ELF-1 (cell line): ENCODE measurements around the gene CLTCL1.
A peak's percentile ranks its signal among the peaks of the same experiment; 100 is the strongest.

Experiments
- DNase-seq: peaks from one replicate; pipeline ENCODE4 v3.0.0-alpha.2; 2016; ENCODE audit warnings: low read depth, low spot score

The CLTCL1 gene

GRCh38 chr22:19196841-19197612 is 94.5 kb downstream of the CLTCL1 start:
- no peak for DNase-seq

- no peak for DNase-seq
Observed at GRCh38 chr22:19195796-19196731, 95.5 kb downstream of the CLTCL1 start.

DNA sequence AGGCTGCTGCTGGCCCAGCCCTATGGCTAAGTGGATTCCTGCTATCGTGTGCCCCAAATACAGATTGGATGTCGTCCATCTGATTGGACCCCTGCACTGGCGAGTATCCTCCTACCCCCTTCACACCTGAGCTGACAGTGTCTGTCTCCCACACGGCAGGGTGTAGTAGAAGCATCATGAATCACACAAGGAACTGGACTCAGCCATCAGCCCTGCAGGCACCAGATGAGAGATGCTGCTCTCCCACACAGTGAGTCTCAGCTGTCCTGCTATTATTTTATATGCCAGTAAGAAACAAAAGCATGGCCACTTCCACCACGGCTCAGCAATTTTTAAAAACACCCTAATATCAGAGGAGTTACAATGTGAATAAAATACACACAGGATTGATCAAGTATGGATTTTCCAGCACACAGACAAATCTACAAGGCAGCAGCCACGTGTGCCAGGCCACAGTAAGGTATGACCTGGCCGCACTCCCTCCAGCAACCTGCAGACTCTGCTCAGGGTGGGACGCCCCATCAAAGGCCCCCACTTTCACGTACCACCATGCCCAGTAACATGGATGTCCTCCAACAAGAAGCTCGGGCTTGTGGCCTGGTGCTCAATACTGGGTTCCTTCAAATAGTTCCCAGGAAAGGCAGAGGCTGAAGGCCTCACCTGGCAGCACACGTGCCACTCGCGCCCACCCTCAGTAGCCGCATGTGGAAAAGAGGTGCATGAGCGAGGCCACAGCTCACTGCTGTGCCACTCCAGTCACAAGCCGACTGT is 96.6 kb downstream of the CLTCL1 start:
- no peak for DNase-seq

GRCh38 chr22:19193879-19194278 is 97.6 kb downstream of the CLTCL1 start:
- no peak for DNase-seq

DNA sequence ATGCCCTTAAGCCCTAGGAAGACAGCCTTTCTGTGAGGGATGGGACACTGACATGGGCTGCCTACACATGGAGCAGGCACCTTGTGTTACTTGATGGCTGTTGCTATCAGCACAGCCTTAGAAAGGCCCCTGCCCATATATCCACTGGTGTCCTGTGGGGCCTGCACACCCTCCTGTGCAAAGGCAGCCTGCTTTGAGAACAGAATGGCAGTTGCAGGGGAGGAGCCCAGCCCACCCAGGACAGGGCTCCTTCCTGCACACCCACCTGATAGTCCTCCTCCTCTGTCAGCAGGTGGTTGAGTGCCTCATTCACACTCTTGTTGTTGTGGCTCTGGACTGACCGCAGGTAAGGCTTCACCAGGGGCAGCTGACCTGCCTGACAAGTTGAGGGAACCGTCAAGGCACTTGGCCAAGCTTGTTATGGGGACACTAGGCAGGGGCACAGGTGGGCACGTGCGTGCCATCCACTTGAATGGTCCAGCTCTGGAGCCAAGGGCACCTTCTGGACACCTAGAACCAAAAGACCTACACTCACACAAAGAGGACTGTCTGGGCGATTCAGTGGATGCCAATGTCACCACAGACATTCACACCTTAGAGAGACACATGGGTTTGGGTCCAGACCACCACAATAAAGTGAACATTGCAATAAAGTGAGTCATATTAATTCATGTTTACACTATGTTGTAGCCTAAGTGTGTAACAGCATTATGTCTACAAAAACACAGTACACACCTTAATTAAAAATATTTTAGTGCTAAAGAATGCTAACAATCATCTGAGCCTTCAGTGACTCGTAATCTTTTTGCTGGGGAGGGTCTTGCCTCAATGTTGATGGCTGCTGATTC is 103.6 kb downstream of the CLTCL1 start:
- no peak for DNase-seq

DNA sequence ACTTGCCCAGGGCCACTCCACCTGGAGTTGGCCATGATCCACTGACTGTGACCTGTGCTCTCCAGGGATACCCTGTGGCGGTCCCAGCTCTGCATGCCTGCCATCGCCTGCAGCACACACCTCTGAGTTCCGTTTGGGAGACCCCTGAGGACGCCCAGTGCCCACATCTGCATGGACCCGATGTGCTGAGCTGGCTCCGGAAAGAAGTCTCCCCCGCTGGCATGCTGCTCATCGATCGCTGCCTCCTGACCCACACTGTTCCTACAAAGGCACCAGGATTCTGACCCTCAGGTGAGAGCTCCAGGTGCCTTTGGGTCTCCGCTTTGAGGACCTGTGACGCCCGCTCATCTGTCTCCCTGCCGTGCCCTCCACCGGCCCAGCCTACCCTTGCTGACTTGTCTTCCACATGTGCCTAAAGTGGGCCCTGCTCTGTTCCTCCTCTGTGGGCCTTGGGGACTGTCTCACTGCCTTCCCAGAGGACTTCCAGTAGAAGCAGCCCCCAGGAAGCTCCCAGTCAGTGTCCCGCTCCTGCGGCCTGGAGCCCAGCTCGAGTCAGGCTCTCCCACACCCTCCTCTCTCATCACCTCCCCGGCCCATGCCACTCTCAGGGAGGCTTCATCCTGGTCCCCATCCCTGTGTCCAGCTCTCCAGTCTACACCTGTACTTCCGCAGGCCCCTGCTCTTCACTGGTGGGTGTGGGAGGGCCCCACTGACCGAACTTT is 107.1 kb downstream of the CLTCL1 start:
- DNase-seq = no peak

DNA sequence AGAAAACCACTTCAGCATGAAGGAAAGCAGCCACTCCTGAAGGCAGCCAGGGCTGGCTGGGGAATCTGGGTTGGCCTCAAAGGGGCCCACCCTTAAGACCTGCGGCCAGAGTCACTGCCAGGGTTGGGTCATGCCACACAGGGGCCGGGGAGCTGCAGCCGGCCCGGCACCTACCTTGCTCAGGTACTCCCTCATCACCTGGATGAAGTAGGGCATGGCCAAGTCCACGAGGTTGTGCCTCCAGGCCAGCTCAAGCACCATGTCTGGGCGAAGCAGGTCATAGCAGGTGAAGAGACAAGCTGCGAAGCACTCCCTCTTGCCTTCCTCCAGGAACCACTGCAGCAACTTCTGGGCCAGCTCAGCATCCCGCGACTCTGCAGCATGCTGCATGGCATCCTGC is 108.3 kb downstream of the CLTCL1 start:
- no peak for DNase-seq

- no peak for DNase-seq
Observed at GRCh38 chr22:19182472-19183157, 108.9 kb downstream of the CLTCL1 start.

GRCh38 chr22:19181786-19182471 is 109.6 kb downstream of the CLTCL1 start:
- peak; percentile 30 for DNase-seq

GRCh38 chr22:19180740-19181410 is 110.6 kb downstream of the CLTCL1 start:
- DNase-seq = no peak

- no peak for DNase-seq
Observed at GRCh38 chr22:19180234-19180633, 111.3 kb downstream of the CLTCL1 start.

DNA sequence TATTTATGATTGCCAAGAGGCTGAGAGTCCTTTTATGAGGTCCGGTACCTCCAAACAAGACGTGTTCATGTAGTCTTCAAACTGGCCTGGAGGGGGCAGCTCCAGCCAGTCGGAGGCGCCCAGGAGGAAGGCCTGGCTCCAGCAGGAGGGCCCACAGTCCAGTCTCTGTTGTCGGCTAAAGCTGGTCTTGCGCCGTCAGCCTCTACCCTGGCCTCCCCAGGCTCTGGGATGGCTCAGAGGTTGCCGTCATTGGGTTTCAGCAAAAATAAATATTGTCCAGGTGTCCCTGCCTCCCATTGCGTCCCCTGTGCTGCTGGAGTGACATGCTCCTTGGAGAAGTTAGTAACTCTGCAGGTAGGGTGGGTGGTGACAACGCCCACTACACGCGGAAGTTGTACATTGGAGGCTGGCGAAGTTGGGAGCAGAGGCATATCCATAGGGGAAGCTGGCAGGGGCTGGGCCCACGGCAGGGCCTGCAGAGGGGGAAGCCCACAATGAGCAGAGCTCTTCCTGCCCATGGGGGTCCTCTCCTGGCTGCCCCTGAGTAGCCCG is 111.9 kb downstream of the CLTCL1 start:
- DNase-seq = peak; percentile 85

DNA sequence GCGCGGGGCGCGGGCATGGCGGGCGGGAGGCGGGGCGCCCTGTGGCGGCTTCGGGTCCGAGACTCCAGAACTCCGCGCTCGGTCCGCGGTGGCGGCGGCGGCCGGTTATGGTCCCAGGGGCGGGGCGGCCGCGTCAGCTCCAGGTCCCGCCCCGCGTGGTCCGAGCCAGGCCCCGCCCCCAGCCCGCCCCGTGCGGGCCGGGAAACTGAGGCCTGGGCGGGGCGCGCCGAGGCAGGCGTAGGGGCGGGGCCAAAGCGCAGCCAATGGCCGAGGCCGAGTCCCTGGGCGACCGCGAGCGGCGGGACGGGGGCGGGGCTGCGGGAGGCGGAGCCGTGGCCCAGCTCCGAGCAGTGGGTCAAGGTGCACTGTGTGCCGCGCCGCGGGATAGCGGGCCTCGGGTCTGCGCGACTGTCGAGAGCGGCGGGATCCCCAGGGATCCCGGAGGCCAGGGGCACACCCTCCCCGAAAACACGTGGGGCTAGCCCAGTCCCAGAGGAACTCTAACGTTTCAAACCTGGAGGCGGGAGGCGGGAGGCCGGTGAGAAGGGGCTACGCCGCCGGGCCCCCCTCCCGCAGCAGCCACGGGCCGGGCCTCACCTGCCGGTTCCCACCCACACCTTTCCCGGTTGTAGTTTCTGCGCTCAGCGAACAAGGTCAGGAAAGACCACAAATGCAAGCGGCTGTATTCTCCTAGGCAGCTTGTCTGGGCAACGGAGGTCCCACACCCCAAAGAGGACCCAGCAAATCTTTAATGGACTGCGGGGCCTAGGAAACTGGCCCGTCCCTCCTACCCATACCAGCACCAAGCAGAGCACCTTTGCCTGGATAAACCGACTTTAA is 112.6 kb downstream of the CLTCL1 start, which contains the start of gene SLC25A1:
Gene SLC25A1, minus strand, starts transcription at position 80 of the 840 bp plus-strand sequence. Its CDS starts 63 bp downstream, at position 17.
- peak; percentile 86 for DNase-seq

- DNase-seq = peak; percentile 59
Observed at GRCh38 chr22:19178065-19178656, 113.4 kb downstream of the CLTCL1 start.

- DNase-seq = no peak
Observed at GRCh38 chr22:19177164-19178064, 114.1 kb downstream of the CLTCL1 start.

- no peak for DNase-seq
Observed at GRCh38 chr22:19176732-19177131, 114.8 kb downstream of the CLTCL1 start.
